Fibroblast of skin of back (primary cell): ENCODE data around the gene SLC5A12.
A peak's percentile ranks its signal among the peaks of the same experiment; 100 is the strongest.

Experiments used
- DNase-seq: peaks from one replicate; pipeline ENCODE4 v3.0.0-alpha.2; 2013

SLC5A12 gene

GRCh38 chr11:26719289-26719973 lies 2.4 kb downstream of the SLC5A12 start:
- peak; percentile 48 for DNase-seq

- DNase-seq, result no peak
Observed at GRCh38 chr11:26717771-26718170, 4.1 kb downstream of the SLC5A12 start.

- no peak for DNase-seq
Observed at GRCh38 chr11:26715133-26715532, 6.7 kb downstream of the SLC5A12 start.

GRCh38 chr11:26712497-26712896 lies 9.4 kb downstream of the SLC5A12 start:
- DNase-seq, result no peak

GRCh38 chr11:26710489-26710888 lies 11.4 kb downstream of the SLC5A12 start:
- DNase-seq, result no peak

GRCh38 chr11:26708736-26709456 lies 13.0 kb downstream of the SLC5A12 start:
- peak; percentile 21 for DNase-seq

- DNase-seq, result no peak
Observed at GRCh38 chr11:26706181-26706580, 15.7 kb downstream of the SLC5A12 start.

- peak; percentile 45 for DNase-seq
Observed at GRCh38 chr11:26704249-26704648, 17.6 kb downstream of the SLC5A12 start.

GRCh38 chr11:26703411-26704191 lies 18.3 kb downstream of the SLC5A12 start:
- no peak for DNase-seq

- no peak for DNase-seq
Observed at GRCh38 chr11:26702406-26702805, 19.5 kb downstream of the SLC5A12 start.

GRCh38 chr11:26700574-26701235 lies 21.2 kb downstream of the SLC5A12 start:
- DNase-seq, result no peak

- DNase-seq, result no peak
Observed at GRCh38 chr11:26698224-26698623, 23.6 kb downstream of the SLC5A12 start.

- no peak for DNase-seq
Observed at GRCh38 chr11:26696330-26696729, 25.5 kb downstream of the SLC5A12 start.

GRCh38 chr11:26688701-26689100 lies 33.2 kb downstream of the SLC5A12 start:
- DNase-seq, result no peak

- DNase-seq, result no peak
Observed at GRCh38 chr11:26687351-26687750, 34.5 kb downstream of the SLC5A12 start.

GRCh38 chr11:26677566-26677965 lies 44.3 kb downstream of the SLC5A12 start:
- no peak for DNase-seq

GRCh38 chr11:26676641-26677040 lies 45.2 kb downstream of the SLC5A12 start:
- no peak for DNase-seq

- no peak for DNase-seq
Observed at GRCh38 chr11:26675233-26675928, 46.5 kb downstream of the SLC5A12 start.

GRCh38 chr11:26665946-26666345 lies 55.9 kb downstream of the SLC5A12 start:
- no peak for DNase-seq

GRCh38 chr11:26665036-26665435 lies 56.8 kb downstream of the SLC5A12 start:
- no peak for DNase-seq

GRCh38 chr11:26662916-26663315 lies 58.9 kb downstream of the SLC5A12 start:
- DNase-seq, result no peak

- DNase-seq, result no peak
Observed at GRCh38 chr11:26655287-26655686, 66.6 kb downstream of the SLC5A12 start.
